Ectodermal cell (in vitro differentiated cells): Measurements from ENCODE around the gene AQP12A.
"Not testable (repeated sequence)": the region's sequence is repeated elsewhere in the genome, so short reads cannot be mapped to it uniquely, and the experiment has no call there.

ENCODE experiments used
- H3K27ac ChIP-seq: 2 replicates; pipeline ENCODE4 v1.7.0; 2013; ENCODE audit warnings: mild to moderate bottlenecking, low read depth, low read length; ENCODE audit not compliant: insufficient read depth, poor library complexity, severe bottlenecking
- H3K27me3 ChIP-seq: 2 replicates; pipeline ENCODE4 v1.7.0; 2013; ENCODE audit warnings: mild to moderate bottlenecking, low read length; ENCODE audit not compliant: insufficient read depth, control insufficient read depth, poor library complexity, severe bottlenecking
- H3K36me3 ChIP-seq: one replicate; pipeline ENCODE4 v1.7.0; 2013; ENCODE audit warnings: low read length; ENCODE audit not compliant: control insufficient read depth, insufficient read depth
- H3K4me1 ChIP-seq: one replicate; pipeline ENCODE4 v1.7.0; 2013; ENCODE audit warnings: low read length; ENCODE audit not compliant: control insufficient read depth, insufficient read depth
- H3K4me3 ChIP-seq: 2 replicates; pipeline ENCODE4 v1.7.0; 2013; ENCODE audit warnings: low read depth, low read length, control low read depth; ENCODE audit not compliant: insufficient read depth
- H3K9me3 ChIP-seq: 2 replicates; pipeline ENCODE4 v1.7.0; 2013; ENCODE audit warnings: mild to moderate bottlenecking, low read length, moderate library complexity; ENCODE audit not compliant: control insufficient read depth
- WGBS, 2 experiments: methylation state at CpG; one replicate each; pipeline ENCODE4 v1.1.7; 2013; ENCODE audit warnings: missing lambda C conversion rate in 2 of 2; 5-methylcytosine and 5-hydroxymethylcytosine counted together

AQP12A gene

GRCh38 chr2:240659883-240660282, 31.8 kb upstream of the AQP12A start:
- H3K9me3 ChIP-seq, H3K36me3 ChIP-seq, H3K4me1 ChIP-seq, H3K27me3 ChIP-seq, H3K4me3 ChIP-seq, H3K27ac ChIP-seq: not testable (repeated sequence)
- WGBS, 2 experiments = 92 to 93% methylated on average over 6 to 7 of the region's 7 CpGs

GRCh38 chr2:240662681-240663080, 29.0 kb upstream of the AQP12A start:
- Histone ChIP-seq H3K27me3 (no peaks in the 10 kb centered on the region), H3K9me3 (no peaks in the 10 kb centered on the region), H3K36me3 (no peaks in the 10 kb centered on the region), H3K27ac (no peak overlapping the region), H3K4me1 (no peaks in the 10 kb centered on the region), H3K4me3 (no peak overlapping the region)
- WGBS, 2 experiments = 89 to 90% methylated on average over 3 of the region's 3 CpGs

DNA sequence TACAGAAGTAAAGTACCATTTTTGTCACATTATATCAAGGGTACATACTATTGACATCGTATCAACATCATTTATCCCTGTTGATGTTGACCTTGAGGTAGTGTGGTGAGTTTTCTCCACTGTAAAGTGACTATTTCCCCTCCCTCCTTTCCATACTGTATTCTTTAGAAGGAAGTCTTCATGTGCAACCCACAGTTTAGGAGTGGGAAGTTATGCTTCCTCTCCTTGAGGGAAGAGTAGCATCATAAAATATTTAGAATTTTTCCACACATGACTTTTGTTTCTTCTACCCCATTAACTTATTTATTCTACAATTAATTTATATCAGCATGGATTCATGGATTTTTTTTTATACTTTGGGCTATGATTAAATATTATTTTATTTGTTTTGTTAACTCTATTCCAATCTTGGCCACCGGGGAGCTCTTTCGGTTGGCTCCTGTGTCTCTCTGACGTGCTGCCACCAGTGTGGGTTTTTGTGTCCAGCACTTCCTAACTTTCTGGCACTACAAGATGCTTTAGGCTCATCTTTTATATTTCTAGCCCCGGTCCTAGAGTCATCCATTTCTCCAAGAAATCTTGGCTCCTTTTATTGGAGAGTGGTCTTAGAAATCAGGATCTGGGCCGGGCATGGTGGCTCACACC, 28.0 kb upstream of the AQP12A start:
- no peaks in the 10 kb centered on the region for H3K27me3 ChIP-seq
- no peaks in the 10 kb centered on the region for H3K9me3 ChIP-seq
- no peaks in the 10 kb centered on the region for H3K36me3 ChIP-seq
- no peak overlapping the region for H3K27ac ChIP-seq
- 66 to 74% methylated on average over 5 of the region's 6 CpGs for WGBS, 2 experiments
- H3K4me3 ChIP-seq = no peak overlapping the region
- no peaks in the 10 kb centered on the region for H3K4me1 ChIP-seq

DNA sequence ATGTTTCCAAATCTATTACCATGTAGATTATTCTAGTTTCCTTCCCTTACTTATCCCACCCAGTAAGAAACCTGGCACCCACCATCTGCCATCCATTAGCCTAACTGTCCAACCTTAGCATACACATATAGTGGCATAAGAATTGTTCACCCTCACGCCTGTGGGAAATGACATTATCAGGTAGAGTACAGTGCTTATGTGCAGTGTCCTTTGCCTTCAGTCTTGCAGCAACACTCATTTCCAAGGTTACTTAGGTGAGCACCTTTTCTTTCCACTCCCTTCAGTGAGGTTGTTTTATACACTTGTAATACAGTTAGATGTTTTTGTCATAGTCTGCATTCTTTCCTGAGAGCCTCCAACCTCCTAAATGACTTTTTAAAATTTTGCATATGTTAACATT, 27.0 kb upstream of the AQP12A start:
- H3K4me1 ChIP-seq = no peaks in the 10 kb centered on the region
- no peak overlapping the region for H3K27ac ChIP-seq
- H3K27me3 ChIP-seq = no peaks in the 10 kb centered on the region
- H3K9me3 ChIP-seq = no peaks in the 10 kb centered on the region
- WGBS, 2 experiments = 78 to 91% methylated on average over 1 of the region's 1 CpG
- no peaks in the 10 kb centered on the region for H3K36me3 ChIP-seq
- H3K4me3 ChIP-seq = no peak overlapping the region

DNA sequence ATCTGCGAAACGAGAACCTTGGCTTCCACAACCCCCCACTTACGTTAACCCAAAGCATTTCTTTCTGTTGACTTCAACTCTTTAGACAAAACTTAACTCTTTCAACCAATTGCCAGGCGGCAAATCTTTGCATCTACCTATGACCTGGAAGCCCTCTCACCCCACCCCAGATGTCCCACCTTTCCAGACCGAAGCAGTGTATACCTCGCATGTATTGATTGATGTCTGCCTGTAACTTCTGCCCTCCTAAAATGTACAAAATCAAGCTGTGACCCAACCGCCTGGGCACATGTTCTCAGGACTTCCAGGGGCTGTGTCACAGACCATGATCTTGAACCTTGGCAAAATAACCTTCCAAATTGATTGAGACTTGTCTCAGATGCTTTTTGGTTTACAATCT, 21.3 kb upstream of the AQP12A start:
- WGBS, 2 experiments = 86 to 88% methylated on average over 7 of the region's 7 CpGs
- Histone ChIP-seq H3K4me1 (no peaks in the 10 kb centered on the region), H3K27me3 (peaks cover 24% of the 10 kb centered on the region), H3K36me3 (no peaks in the 10 kb centered on the region), H3K4me3 (no peak overlapping the region), H3K27ac (no peak overlapping the region), H3K9me3 (no peaks in the 10 kb centered on the region)

DNA sequence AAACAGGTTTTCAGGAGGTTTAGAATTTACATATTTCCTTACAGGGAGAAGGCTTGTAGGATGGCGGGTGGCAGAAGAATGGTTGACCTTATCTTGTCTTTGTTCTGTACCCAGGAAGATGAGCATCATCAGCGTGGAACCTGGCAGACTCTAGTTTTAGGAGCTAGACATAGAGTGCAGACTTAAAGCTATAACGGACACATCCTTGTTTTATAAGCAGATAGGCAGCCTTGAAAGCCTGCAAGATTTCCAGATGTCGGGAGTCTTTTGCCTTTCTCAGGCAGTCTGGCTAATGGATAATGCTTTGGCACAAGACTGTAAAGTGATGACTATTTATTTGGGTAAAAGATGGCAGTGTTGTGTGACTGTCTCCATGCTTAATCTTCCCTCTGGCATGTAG, 20.7 kb upstream of the AQP12A start:
- H3K4me1 ChIP-seq = no peaks in the 10 kb centered on the region
- peaks cover 24% of the 10 kb centered on the region for H3K27me3 ChIP-seq
- H3K4me3 ChIP-seq = no peak overlapping the region
- WGBS, 2 experiments = 92 to 93% methylated on average over 4 of the region's 4 CpGs
- H3K9me3 ChIP-seq = no peaks in the 10 kb centered on the region
- H3K36me3 ChIP-seq = no peaks in the 10 kb centered on the region
- no peak overlapping the region for H3K27ac ChIP-seq

DNA sequence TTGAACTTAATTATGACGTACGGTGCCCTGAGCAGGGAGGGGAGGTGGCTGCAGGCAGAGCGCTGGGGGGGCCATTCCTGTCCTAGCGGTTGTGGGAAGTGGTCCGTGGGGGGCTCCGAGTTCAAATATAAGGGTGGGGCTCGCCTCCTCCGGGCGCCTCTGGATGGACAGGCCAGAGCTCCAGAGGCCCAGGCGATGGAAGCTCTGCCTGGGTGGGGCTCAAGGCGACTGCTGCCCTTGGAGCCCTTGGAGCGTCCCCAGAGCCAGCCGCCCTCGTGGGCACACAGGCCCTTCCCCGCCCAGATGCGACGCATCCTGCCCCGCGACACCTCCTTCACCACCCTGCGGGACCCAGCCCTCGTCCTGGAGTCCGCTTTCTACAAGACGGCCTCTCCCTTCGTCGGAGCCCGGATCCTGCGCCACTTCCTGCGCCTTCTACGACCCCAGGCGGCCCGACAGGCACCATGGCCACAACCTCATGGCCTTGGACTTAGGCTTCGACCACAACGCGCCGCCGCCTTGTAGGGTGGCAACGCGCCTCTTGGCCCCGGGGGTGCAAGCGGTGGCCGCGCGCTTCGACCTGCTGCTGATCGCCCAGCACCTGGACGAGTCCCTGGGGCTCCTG, 19.5 kb upstream of the AQP12A start:
- no peak overlapping the region for H3K27ac ChIP-seq
- no peaks in the 10 kb centered on the region for H3K9me3 ChIP-seq
- no peaks in the 10 kb centered on the region for H3K4me1 ChIP-seq
- H3K4me3 ChIP-seq = no peak overlapping the region
- peaks cover 24% of the 10 kb centered on the region for H3K27me3 ChIP-seq
- no peaks in the 10 kb centered on the region for H3K36me3 ChIP-seq
- WGBS, 2 experiments = 91 to 92% methylated on average over 46 of the region's 46 CpGs

DNA sequence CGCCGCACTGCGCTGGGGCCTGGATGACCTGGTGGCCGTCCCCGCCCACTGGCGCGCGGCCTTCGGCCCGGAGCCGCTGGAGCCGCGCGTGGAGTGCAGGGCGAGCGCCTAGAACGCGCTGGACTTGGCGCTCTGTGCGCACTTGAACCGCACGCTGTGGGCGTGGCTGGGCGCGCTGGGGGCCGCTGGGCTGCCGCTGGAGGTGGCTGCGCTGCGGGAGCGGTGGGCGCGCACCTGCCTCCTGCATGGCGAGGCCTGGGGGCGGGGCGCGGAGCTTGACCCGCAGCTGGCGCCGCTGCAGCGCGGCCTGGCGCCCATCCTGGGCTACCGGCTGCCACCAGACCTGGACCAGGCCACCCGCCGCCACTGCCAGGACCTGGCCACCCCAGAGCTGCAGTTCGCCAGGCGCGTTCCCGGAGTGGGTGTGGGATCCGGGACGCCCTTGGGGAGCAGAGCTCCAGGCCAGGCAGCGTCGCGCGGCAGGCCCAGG, 18.9 kb upstream of the AQP12A start:
- H3K9me3 ChIP-seq = no peaks in the 10 kb centered on the region
- no peak overlapping the region for H3K4me3 ChIP-seq
- H3K27ac ChIP-seq = no peak overlapping the region
- H3K36me3 ChIP-seq = no peaks in the 10 kb centered on the region
- H3K27me3 ChIP-seq = peaks cover 24% of the 10 kb centered on the region
- WGBS, 2 experiments = 69 to 74% methylated on average over 55 of the region's 55 CpGs
- no peaks in the 10 kb centered on the region for H3K4me1 ChIP-seq

DNA sequence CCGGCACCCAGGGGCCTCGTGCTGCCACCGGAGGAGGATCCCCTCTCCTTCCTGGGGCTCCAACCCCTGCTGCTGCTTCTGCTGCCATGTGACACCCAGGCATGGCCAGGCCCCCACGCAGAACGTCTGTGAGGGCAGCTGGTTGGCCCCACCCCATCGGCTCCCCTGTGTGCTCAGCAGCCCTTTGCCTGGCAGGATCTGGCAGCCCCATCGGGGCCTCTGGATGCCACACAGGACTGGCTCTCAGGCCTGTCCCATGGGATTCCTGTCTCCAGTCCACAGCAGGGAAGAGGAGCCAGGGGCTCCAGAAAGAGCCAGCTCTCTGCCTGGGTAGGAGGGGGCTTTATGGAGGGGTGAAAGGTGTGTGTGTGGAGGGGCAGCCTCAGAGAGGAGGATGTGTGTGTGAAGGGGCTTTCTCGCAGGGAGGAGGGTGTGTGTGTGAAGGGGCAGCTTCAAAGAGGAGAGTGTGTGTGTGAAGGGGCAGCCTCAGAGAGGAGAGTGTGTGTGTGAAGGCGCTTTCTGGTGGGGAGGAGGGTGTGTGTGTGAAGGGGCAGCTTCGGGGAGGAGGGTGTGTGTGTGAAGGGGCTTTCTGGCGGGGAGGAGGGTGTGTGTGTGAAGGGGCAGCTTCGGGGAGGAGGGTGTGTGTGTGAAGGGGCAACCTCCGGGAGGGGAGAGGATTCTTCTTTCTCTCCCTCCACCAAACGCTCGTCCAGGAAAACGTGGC, 17.0 kb upstream of the AQP12A start:
- H3K27me3 ChIP-seq = peaks cover 24% of the 10 kb centered on the region
- WGBS, 2 experiments = 76 to 80% methylated on average over 10 to 11 of the region's 16 CpGs
- H3K4me1 ChIP-seq, H3K36me3 ChIP-seq, H3K27ac ChIP-seq, H3K9me3 ChIP-seq, H3K4me3 ChIP-seq: not testable (repeated sequence)

- H3K36me3 ChIP-seq, H3K27ac ChIP-seq, H3K4me1 ChIP-seq, H3K4me3 ChIP-seq, H3K9me3 ChIP-seq: not testable (repeated sequence)
- peaks cover 22% of the 10 kb centered on the region for H3K27me3 ChIP-seq
- WGBS, 2 experiments = no CpG with 5 or more reads among the region's 24 CpGs
Measured at GRCh38 chr2:240675345-240675744, 16.3 kb upstream of the AQP12A start.
